K562 (cell line): ENCODE results near the gene KCNK2. TPM values are rescaled to one million over a fixed set of nuclear protein-coding genes. Genes with fewer than 3 reads are reported as not detected.

Source experiments
- ATAC-seq: fragments of 200-7000 bp; cut with Tn5 transposase; 3 replicates; pipeline ENCODE4 v1.9.1; 2020; ENCODE audit warnings: moderate library complexity
- BruUV-seq: library from RNA; stranded (reverse); fragments of 400-500 nt; replicated peaks from 2 replicates; lab custom pipeline; 2021; lab: Mats Ljungman, UMichigan
- CTCF ChIA-PET: fragments of 300-600 bp; formaldehyde crosslinking; extraction: SDS; loops from one replicate; lab custom pipeline; 2021; ENCODE audit warnings: low intra/inter-chr PET ratio; lab: Yijun Ruan, JAX
- POLR2A ChIA-PET: fragments of 300-600, 350-650 bp; sonication (Branson Sonifier 250); formaldehyde crosslinking; extraction: SDS; loops from one replicate; lab custom pipeline; 2021; ENCODE audit warnings: antibody characterized with exemption, inconsistent platforms; lab: Yijun Ruan, JAX
- DNase-seq, 4 experiments: peaks; one replicate each; pipeline versions ENCODE4 v3.0.0 to v3.0.0-alpha.2; 2011 to 2018; ENCODE audit warnings: low spot score in 3 of 4, mixed read lengths in 3 of 4; ENCODE audit errors: extremely low read depth in 1 of 4
- FAIRE-seq: peaks from 2 replicates; lab custom pipeline; 2011; peaks lifted over from hg19 to GRCh38; lab: Jason Lieb, UNC
- H2AFZ ChIP-seq: 2 replicates; pipeline ENCODE4 v1.6.0; 2011; ENCODE audit warnings: low read depth, low read length, control low read depth, inconsistent platforms
- H3K27ac ChIP-seq: fragments of 200-600 bp; 3 replicates; pipeline ENCODE4 v1.8.0; 2011; ENCODE audit warnings: low read depth, mild to moderate bottlenecking, control low read depth, inconsistent platforms, low read length, moderate library complexity, mixed read lengths; ENCODE audit errors: extremely low read depth
- H3K27me3 ChIP-seq, 2 experiments: fragments of 300-600 bp in 1 of 2; 2 replicates in 1 of 2; 3 replicates in 1 of 2; pipeline versions ENCODE4 v1.6.0 to v1.8.0; 2011; ENCODE audit warnings: inconsistent platforms in 2 of 2, low read length in 2 of 2, mild to moderate bottlenecking in 1 of 2, mixed read lengths in 1 of 2, moderate library complexity in 1 of 2; ENCODE audit not compliant: control insufficient read depth in 2 of 2, insufficient read depth in 2 of 2
- H3K36me3 ChIP-seq: fragments of 300-600 bp; 3 replicates; pipeline ENCODE4 v1.8.0; 2011; ENCODE audit warnings: mild to moderate bottlenecking, low read length, inconsistent platforms; ENCODE audit not compliant: control insufficient read depth, insufficient read depth
- H3K4me1 ChIP-seq, 2 experiments: fragments of 200-600 bp in 1 of 2; replicated peaks in 1 of 2; 2 replicates in 1 of 2; 3 replicates in 1 of 2; pipeline versions ENCODE4 v1.5.1 to v1.8.0; 2011; ENCODE audit warnings: inconsistent platforms in 2 of 2, low read length in 2 of 2, mild to moderate bottlenecking in 1 of 2, mixed read lengths in 1 of 2, moderate library complexity in 1 of 2; ENCODE audit not compliant: control insufficient read depth in 2 of 2, insufficient read depth in 2 of 2
- H3K4me2 ChIP-seq: 2 replicates; pipeline ENCODE4 v1.6.1; 2011; ENCODE audit warnings: low read length, control low read depth, inconsistent platforms, mixed read lengths; ENCODE audit not compliant: insufficient read depth
- H3K4me3 ChIP-seq: fragments of 200-600 bp; sonication (generic), shearing (Covaris generic); 2 replicates; pipeline ENCODE4 v1.5.1; 2016; ENCODE audit warnings: control low read depth, inconsistent platforms
- H3K79me2 ChIP-seq: fragments of 200-600 bp; 3 replicates; pipeline ENCODE4 v1.8.0; 2011; ENCODE audit warnings: low read length, inconsistent platforms; ENCODE audit not compliant: control insufficient read depth, insufficient read depth
- H3K9ac ChIP-seq, 2 experiments: 2 replicates each; pipeline versions ENCODE4 v1.6.0 to v1.6.1; 2011; ENCODE audit warnings: low read depth in 2 of 2, low read length in 2 of 2, control low read depth in 1 of 2, inconsistent platforms in 1 of 2, mild to moderate bottlenecking in 1 of 2, mixed read lengths in 1 of 2; ENCODE audit not compliant: insufficient read depth in 1 of 2
- H3K9me1 ChIP-seq: one replicate; pipeline ENCODE4 v1.6.0; 2011; ENCODE audit warnings: inconsistent platforms, mild to moderate bottlenecking, low read length, moderate library complexity; ENCODE audit not compliant: control insufficient read depth, insufficient read depth
- H3K9me3 ChIP-seq: replicated peaks from 2 replicates; pipeline ENCODE4 v1.5.1; 2011; ENCODE audit warnings: low read depth, low read length, inconsistent platforms; ENCODE audit not compliant: control insufficient read depth, insufficient read depth
- H4K20me1 ChIP-seq: replicated peaks from 2 replicates; pipeline ENCODE4 v1.6.1; 2011; ENCODE audit warnings: low read length, inconsistent platforms, mixed read lengths; ENCODE audit not compliant: control insufficient read depth, insufficient read depth
- CTCF ChIP-seq, 3 experiments: IDR thresholded peaks in 2 of 3; conservative IDR thresholded peaks in 1 of 3; 2 replicates each; pipeline ENCODE4 v1.5.1; 2011 to 2012; ENCODE audit warnings: low read length in 3 of 3, mild to moderate bottlenecking in 3 of 3, control low read depth in 2 of 3, improper control_type of control experiment in 1 of 3, inconsistent platforms in 1 of 3, low read depth in 1 of 3, mixed read lengths in 1 of 3, moderate library complexity in 1 of 3; ENCODE audit not compliant: insufficient read depth in 2 of 3
- FOXP1 ChIP-seq: sonication (generic); formaldehyde crosslinking; IDR thresholded peaks from 2 replicates; pipeline ENCODE4 v1.8.0; 2022; ENCODE audit warnings: mild to moderate bottlenecking, missing genetic modification reagents
- GTF2B ChIP-seq: IDR thresholded peaks from 2 replicates; pipeline ENCODE4 v1.6.1; 2011; ENCODE audit not compliant: insufficient read length; ENCODE audit errors: extremely low read depth
- NR3C1 ChIP-seq: sonication (generic); formaldehyde crosslinking; IDR thresholded peaks from 2 replicates; pipeline ENCODE4 v1.8.1; 2022; ENCODE audit warnings: missing genetic modification reagents
- POLR2B ChIP-seq: fragments of 450-650 bp; IDR thresholded peaks from 2 replicates; pipeline ENCODE4 v1.6.1; 2018; ENCODE audit warnings: low read depth; ENCODE audit not compliant: partially characterized antibody
- POLR2H ChIP-seq: IDR thresholded peaks from 2 replicates; pipeline ENCODE4 v1.6.1; 2016; ENCODE audit warnings: missing genetic modification characterization, low read depth, mild to moderate bottlenecking, control low read depth, missing compliant biosample characterization, moderate library complexity
- SREBF2 ChIP-seq: sonication (generic); formaldehyde crosslinking; IDR thresholded peaks from 2 replicates; pipeline ENCODE4 v1.4.0; 2020; ENCODE audit warnings: mild to moderate bottlenecking, missing genetic modification reagents
- USF2 ChIP-seq: sonication (generic); formaldehyde crosslinking; IDR thresholded peaks from 2 replicates; pipeline ENCODE4 v1.5.0; 2020; ENCODE audit warnings: missing genetic modification reagents
- ZNF75A ChIP-seq: fragments of 450-650 bp; formaldehyde crosslinking; IDR thresholded peaks from 2 replicates; pipeline ENCODE4 v1.4.0; 2020; ENCODE audit warnings: mild to moderate bottlenecking
- WGBS: fragments of 100-300 bp; shearing (Covaris generic); methylation state at CpG from one replicate; pipeline ENCODE4 v1.1.6; 2016; ENCODE audit warnings: low coverage, mixed read lengths; ENCODE audit not compliant: insufficient coverage; ENCODE audit errors: missing lambda C conversion rate; 5-methylcytosine and 5-hydroxymethylcytosine counted together
- in situ Hi-C: fragments of 300-500 bp; cut with MboI; formaldehyde crosslinking; loops from 4 replicates; pipeline ENCODE4 v1.15.0; 2018; ENCODE audit warnings: inconsistent platforms, mixed read lengths
- intact Hi-C: fragments of 100-400 bp; cut with micrococcal nuclease; formaldehyde crosslinking; loops from 2 replicates; pipeline ENCODE4 v1.14.2; 2022
- polyA plus RNA-seq, 8 experiments: library from polyadenylated mRNA; depleted of rRNA in 4 of 8; stranded (reverse) in 5 of 8; unstranded in 3 of 8; fragments of >200 nt; fragmentation: Nextera tagmentation in 2 of 8; fragmentation: Illumina TruSeq in 1 of 8; extraction: Ambion mirVana in 2 of 8; extraction: Trizol in 1 of 8; gene quantifications; 2 replicates each; pipeline versions ENCODE4 v1.2.1 to v1.2.3, GENCODE V29; 2011 to 2014; ENCODE audit warnings: inconsistent platforms in 1 of 8, missing spikeins in 1 of 8
- total RNA-seq, 7 experiments: library from RNA; depleted of rRNA in 6 of 7; stranded (reverse); fragments of >200 nt in 6 of 7; fragmentation: Illumina TruSeq in 2 of 7; extraction: Trizol in 2 of 7; gene quantifications; 2 replicates each; pipeline versions ENCODE4 v1.2.1 to v1.2.3, GENCODE V29; 2011 to 2021; ENCODE audit warnings: low replicate concordance in 1 of 7

KCNK2 gene
- total and polyA plus RNA-seq, 9 of the 15 experiments (the other 6 are each of a cell fraction or from before 2014, with no cell fraction given), result 0.04 to 0.13 (median 0.05) TPM; not detected in 3

GRCh38 chr1:215250913-215251312 is 168.4 kb downstream of the KCNK2 start (continued):
- TF ChIP-seq USF2 (CRISPR knock-in tag) (no peak), NR3C1 (CRISPR knock-in tag) (no peak)

GRCh38 chr1:215251428-215251827 is 168.9 kb downstream of the KCNK2 start:
- in situ Hi-C loops, result loop anchor here (10.0 kb wide), 1 partner anchor 1477 kb away; no protein-coding TSS in a partner anchor
- 1% methylated on average over 4 of the region's 4 CpGs for WGBS
- ATAC-seq, result no peak
- no peak for TF ChIP-seq SREBF2 (CRISPR knock-in tag)
- no peak for TF ChIP-seq POLR2H (tag)
- no peak for TF ChIP-seq ZNF75A (CRISPR knock-in tag)
- TF ChIP-seq GTF2B, result no peak
- no peak for TF ChIP-seq POLR2B
- TF ChIP-seq FOXP1, result no peak
- no peak for TF ChIP-seq CTCF (IDR thresholded peaks at IDR 0.05 in 2 of 3, conservative IDR thresholded peaks at IDR 0.05 in 1 of 3; ENCODE audit: insufficient read depth in 2 of 3, low read depth in 1 of 3, low read length in 3 of 3)

More at GRCh38 chr1:215251428-215251827, 168.9 kb downstream of the KCNK2 start:
- no peak overlapping the region for H3K4me2 ChIP-seq
- H3K9ac ChIP-seq, result no peak overlapping the region
- no peaks in the 10 kb centered on the region for H3K4me1 ChIP-seq
- no peak for DNase-seq
- no peaks in the 10 kb centered on the region for H3K36me3 ChIP-seq
- ChIA-PET CTCF (no interaction called here), POLR2A (no interaction called here)
- H2AFZ ChIP-seq, result no peak overlapping the region
- H3K27ac ChIP-seq, result no peak overlapping the region
- intact Hi-C loops, result no loop called here
- BruUV-seq, result no TSS peak
- H3K9me3 ChIP-seq, result no peaks in the 10 kb centered on the region
- no peaks in the 10 kb centered on the region for H3K9me1 ChIP-seq
- H3K79me2 ChIP-seq, result no peaks in the 10 kb centered on the region
- no peak for FAIRE-seq
- no peaks in the 10 kb centered on the region for H4K20me1 ChIP-seq
- no peaks in the 10 kb centered on the region for H3K27me3 ChIP-seq
- no peak overlapping the region for H3K4me3 ChIP-seq
